CD14-positive monocyte (primary cell): ENCODE data around the gene INPP5E. TPM values are rescaled to one million over a fixed set of nuclear protein-coding genes. Genes with fewer than 3 reads are reported as not detected.

ENCODE experiments used
- DNase-seq, 3 donors: peaks; one replicate each; pipeline ENCODE4 v3.0.0-alpha.2; 2011 to 2022
- H2AFZ ChIP-seq: 2 replicates; pipeline ENCODE4 v1.6.0; 2012; ENCODE audit warnings: mild to moderate bottlenecking, low read depth, low read length, inconsistent platforms; ENCODE audit not compliant: insufficient read depth, poor library complexity, severe bottlenecking
- H3K27ac ChIP-seq, 2 donors: 1 replicate in 1 of 2; 2 replicates in 1 of 2; pipeline ENCODE4 v1.5.1; 2012 to 2013; ENCODE audit warnings: low read length in 2 of 2, control low read depth in 1 of 2, inconsistent platforms in 1 of 2, low read depth in 1 of 2, mild to moderate bottlenecking in 1 of 2
- H3K27me3 ChIP-seq, 2 donors: one replicate each; pipeline versions ENCODE4 v1.6.0 to v1.6.1; 2011 to 2013; ENCODE audit warnings: low read length in 2 of 2; ENCODE audit not compliant: control insufficient read depth in 2 of 2, insufficient read depth in 2 of 2
- H3K36me3 ChIP-seq, 2 donors: replicated peaks in 1 of 2; 1 replicate in 1 of 2; 2 replicates in 1 of 2; pipeline versions ENCODE4 v1.5.1 to v1.6.1; 2012 to 2013; ENCODE audit warnings: low read length in 2 of 2, control low read depth in 1 of 2, inconsistent platforms in 1 of 2, mild to moderate bottlenecking in 1 of 2; ENCODE audit not compliant: insufficient read depth in 2 of 2, control insufficient read depth in 1 of 2
- H3K4me1 ChIP-seq, 2 donors: 1 replicate in 1 of 2; 2 replicates in 1 of 2; pipeline versions ENCODE4 v1.5.1 to v1.6.1; 2012 to 2013; ENCODE audit warnings: low read length in 2 of 2, control low read depth in 1 of 2, inconsistent platforms in 1 of 2, mild to moderate bottlenecking in 1 of 2, moderate library complexity in 1 of 2; ENCODE audit not compliant: insufficient read depth in 2 of 2, control insufficient read depth in 1 of 2
- H3K4me2 ChIP-seq: replicated peaks from 2 replicates; pipeline ENCODE3; 2012; ENCODE audit warnings: low read length, moderate library complexity, mild to moderate bottlenecking; ENCODE audit not compliant: poor library complexity, severe bottlenecking; ENCODE audit errors: extremely low read depth
- H3K4me3 ChIP-seq, 3 experiments: fragments of 200-600 bp in 1 of 3; sonication (generic) in 1 of 3; replicated peaks in 1 of 3; 1 replicate in 2 of 3; 2 replicates in 1 of 3; pipeline ENCODE4 v1.5.1; 2011 to 2013; ENCODE audit warnings: low read length in 3 of 3, mild to moderate bottlenecking in 3 of 3, control low read depth in 2 of 3, low read depth in 2 of 3, inconsistent platforms in 1 of 3, moderate library complexity in 1 of 3
- H3K79me2 ChIP-seq: 2 replicates; pipeline ENCODE4 v1.6.0; 2012; ENCODE audit warnings: mild to moderate bottlenecking, control low read depth, inconsistent platforms, low read length, moderate library complexity; ENCODE audit not compliant: insufficient read depth
- H3K9ac ChIP-seq: 2 replicates; pipeline ENCODE4 v1.6.0; 2017; ENCODE audit warnings: low read length, mild to moderate bottlenecking; ENCODE audit not compliant: insufficient read depth, poor library complexity, severe bottlenecking
- H3K9me3 ChIP-seq, 2 donors: replicated peaks in 1 of 2; 1 replicate in 1 of 2; 2 replicates in 1 of 2; pipeline versions ENCODE4 v1.5.1 to v1.6.1; 2012 to 2013; ENCODE audit warnings: low read length in 2 of 2, control low read depth in 1 of 2; ENCODE audit not compliant: control insufficient read depth in 1 of 2, insufficient read depth in 1 of 2
- H4K20me1 ChIP-seq: 2 replicates; pipeline ENCODE4 v1.6.0; 2012; ENCODE audit warnings: mild to moderate bottlenecking, low read length, control low read depth, moderate library complexity; ENCODE audit not compliant: insufficient read depth
- H3K27ac Mint-ChIP-seq, 7 donors: one replicate each; pipeline ENCODE4 v1.8.0; 2020; ENCODE audit warnings: mild to moderate bottlenecking in 7 of 7, mixed read lengths in 7 of 7, moderate library complexity in 6 of 7, inconsistent platforms in 2 of 7
- H3K27me3 Mint-ChIP-seq, 3 donors: one replicate each; pipeline ENCODE4 v1.8.0; 2021 to 2022; ENCODE audit warnings: low read depth in 3 of 3, mild to moderate bottlenecking in 3 of 3, mixed read lengths in 3 of 3, moderate library complexity in 3 of 3, inconsistent platforms in 1 of 3
- H3K36me3 Mint-ChIP-seq, 2 donors: one replicate each; pipeline ENCODE4 v1.8.0; 2020; ENCODE audit warnings: mixed read lengths in 2 of 2, inconsistent platforms in 1 of 2, mild to moderate bottlenecking in 1 of 2
- H3K4me1 Mint-ChIP-seq: one replicate; pipeline ENCODE4 v1.8.0; 2020; ENCODE audit warnings: mild to moderate bottlenecking, mixed read lengths
- H3K4me3 Mint-ChIP-seq, 2 donors: one replicate each; pipeline ENCODE4 v1.8.0; 2020; ENCODE audit warnings: mild to moderate bottlenecking in 2 of 2, mixed read lengths in 2 of 2, moderate library complexity in 1 of 2
- H3K9me3 Mint-ChIP-seq, 7 donors: one replicate each; pipeline ENCODE4 v1.8.0; 2020 to 2022; ENCODE audit warnings: mixed read lengths in 7 of 7, mild to moderate bottlenecking in 6 of 7, moderate library complexity in 6 of 7, inconsistent platforms in 2 of 7
- WGBS: methylation state at CpG from one replicate; pipeline ENCODE4 v1.1.5; 2013; ENCODE audit warnings: missing lambda C conversion rate; ENCODE audit not compliant: insufficient coverage; 5-methylcytosine and 5-hydroxymethylcytosine counted together
- intact Hi-C, 2 donors: fragments of 100-400 bp; cut with micrococcal nuclease; formaldehyde crosslinking; loops; one replicate each; pipeline versions ENCODE4 v1.15.0 to v1.15.1; 2023
- polyA plus RNA-seq, 3 donors: library from polyadenylated mRNA; depleted of rRNA in 1 of 3; unstranded in 2 of 3; stranded (reverse) in 1 of 3; fragments of 300-500 nt in 2 of 3; fragments of >200 nt in 1 of 3; fragmentation: Illumina TruSeq in 2 of 3; gene quantifications; 1 replicate in 2 of 3; 2 replicates in 1 of 3; pipeline ENCODE4 v1.2.3, GENCODE V29; 2012 to 2021
- TF ChIP-seq, protein P1 (sequence below): fragments of 200-600 bp; IDR thresholded peaks from one replicate; pipeline ENCODE4 v1.8.0; 2022; ENCODE audit warnings: antibody characterized with exemption, mild to moderate bottlenecking

The INPP5E gene
- polyA plus RNA-seq, 3 donors, result 1.0 to 8.0 (median 1.0) TPM

DNA sequence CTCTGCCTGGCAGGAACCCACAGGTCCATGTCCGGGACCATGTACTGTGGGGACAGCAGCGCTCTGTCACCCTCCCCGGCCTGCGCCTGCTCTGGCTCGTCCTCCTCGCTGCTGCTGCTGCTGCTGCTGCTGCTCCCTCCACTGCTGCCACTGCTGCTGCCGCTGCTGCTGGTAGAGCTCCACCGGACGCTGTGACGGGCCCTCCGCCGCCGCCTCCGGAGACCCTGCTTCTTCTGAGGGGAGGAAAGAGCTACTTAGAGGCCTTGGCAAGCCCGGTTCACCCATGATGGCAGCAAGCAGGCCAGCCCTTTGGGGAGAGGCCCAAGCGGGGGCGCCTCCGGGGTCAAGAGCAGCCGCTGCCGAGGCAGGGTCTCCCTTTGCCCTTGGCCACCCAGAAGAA, 56.2 kb downstream of the INPP5E start:
- Histone ChIP-seq H3K9me3 (no peaks in the 10 kb centered on the region), H3K36me3 (peaks cover 64 to 94% of the 10 kb centered on the region in 2 donors), H3K79me2 (no peaks in the 10 kb centered on the region), H3K4me3 (no peak overlapping the region), H3K27ac (no peak overlapping the region), H3K27me3 (no peaks in the 10 kb centered on the region), H3K4me2 (no peak overlapping the region), H3K4me1 (no peaks in the 10 kb centered on the region), H3K9ac (no peak overlapping the region), H2AFZ (no peak overlapping the region), H4K20me1 (no peaks in the 10 kb centered on the region)
- 99% methylated on average over 18 of the region's 20 CpGs for WGBS
- peaks cover 56 to 73% of the 10 kb centered on the region in 2 donors for H3K36me3 Mint-ChIP-seq
- DNase-seq, result no peak
- no peaks in the 10 kb centered on the region for H3K9me3 Mint-ChIP-seq
- no peak overlapping the region for H3K27ac Mint-ChIP-seq
- H3K27me3 Mint-ChIP-seq, result no peaks in the 10 kb centered on the region
- no peak overlapping the region for H3K4me3 Mint-ChIP-seq
- peaks cover 6% of the 10 kb centered on the region for H3K4me1 Mint-ChIP-seq
- intact Hi-C loops, result no loop called here
- TF ChIP-seq, protein P1, sequence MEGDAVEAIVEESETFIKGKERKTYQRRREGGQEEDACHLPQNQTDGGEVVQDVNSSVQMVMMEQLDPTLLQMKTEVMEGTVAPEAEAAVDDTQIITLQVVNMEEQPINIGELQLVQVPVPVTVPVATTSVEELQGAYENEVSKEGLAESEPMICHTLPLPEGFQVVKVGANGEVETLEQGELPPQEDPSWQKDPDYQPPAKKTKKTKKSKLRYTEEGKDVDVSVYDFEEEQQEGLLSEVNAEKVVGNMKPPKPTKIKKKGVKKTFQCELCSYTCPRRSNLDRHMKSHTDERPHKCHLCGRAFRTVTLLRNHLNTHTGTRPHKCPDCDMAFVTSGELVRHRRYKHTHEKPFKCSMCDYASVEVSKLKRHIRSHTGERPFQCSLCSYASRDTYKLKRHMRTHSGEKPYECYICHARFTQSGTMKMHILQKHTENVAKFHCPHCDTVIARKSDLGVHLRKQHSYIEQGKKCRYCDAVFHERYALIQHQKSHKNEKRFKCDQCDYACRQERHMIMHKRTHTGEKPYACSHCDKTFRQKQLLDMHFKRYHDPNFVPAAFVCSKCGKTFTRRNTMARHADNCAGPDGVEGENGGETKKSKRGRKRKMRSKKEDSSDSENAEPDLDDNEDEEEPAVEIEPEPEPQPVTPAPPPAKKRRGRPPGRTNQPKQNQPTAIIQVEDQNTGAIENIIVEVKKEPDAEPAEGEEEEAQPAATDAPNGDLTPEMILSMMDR, result no peak

DNA sequence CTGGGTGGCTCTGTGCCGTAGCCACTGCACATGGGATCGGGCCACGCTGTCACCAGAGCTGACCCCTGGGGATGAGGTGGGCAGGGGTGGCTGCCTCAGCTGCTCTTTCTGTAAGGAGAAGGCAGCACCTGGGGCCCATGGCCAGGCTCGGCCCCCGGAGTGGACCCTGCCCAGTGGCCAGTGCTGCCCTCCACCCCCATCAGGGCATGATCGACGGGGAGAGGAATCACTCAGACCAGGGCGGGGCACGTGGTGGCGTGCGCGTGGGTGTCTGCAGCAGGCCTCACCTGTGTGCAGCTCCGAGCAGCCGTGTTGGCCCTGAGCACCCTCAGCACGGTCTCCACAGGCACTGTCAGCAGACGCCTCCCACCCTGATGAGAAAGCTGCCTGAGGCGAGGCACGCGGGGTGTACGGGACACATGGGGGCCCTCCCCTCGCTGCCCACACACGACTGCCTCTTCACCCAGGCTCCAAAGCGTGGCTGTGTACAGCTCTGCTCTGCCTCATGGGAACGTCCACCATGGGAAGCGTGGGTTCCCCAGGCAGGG, 57.6 kb downstream of the INPP5E start:
- intact Hi-C loops, result no loop called here
- Histone ChIP-seq H3K36me3 (peaks cover 56 to 84% of the 10 kb centered on the region in 2 donors), H3K27me3 (no peaks in the 10 kb centered on the region), H3K4me3 (no peak overlapping the region), H3K9me3 (no peaks in the 10 kb centered on the region), H4K20me1 (no peaks in the 10 kb centered on the region), H3K4me1 (peaks cover 7 to 10% of the 10 kb centered on the region in 2 donors), H3K27ac (no peak overlapping the region), H3K79me2 (no peaks in the 10 kb centered on the region), H3K4me2 (no peak overlapping the region), H3K9ac (no peak overlapping the region), H2AFZ (no peak overlapping the region)
- peaks cover 45 to 59% of the 10 kb centered on the region in 2 donors for H3K36me3 Mint-ChIP-seq
- no peak for DNase-seq
- 94% methylated on average over 24 of the region's 25 CpGs for WGBS
- H3K4me3 Mint-ChIP-seq, result no peak overlapping the region
- H3K27me3 Mint-ChIP-seq, result no peaks in the 10 kb centered on the region
- H3K27ac Mint-ChIP-seq, result peak overlapping the region in 1 of 7 donors; percentile 25
- H3K9me3 Mint-ChIP-seq, result no peaks in the 10 kb centered on the region
- TF ChIP-seq, protein P1, result no peak
- peaks cover 10% of the 10 kb centered on the region for H3K4me1 Mint-ChIP-seq
